HT1080 (cell line): ENCODE measurements around the gene BEND4. TPM values are rescaled to one million over a fixed set of nuclear protein-coding genes. Genes with fewer than 3 reads are reported as not detected.

Source experiments
- DNase-seq: peaks from one replicate; pipeline ENCODE4 v3.0.0-alpha.2; 2015; ENCODE audit warnings: low read depth
- total RNA-seq: library from RNA; depleted of rRNA; stranded (reverse); fragments of >200 nt; shearing (Covaris generic); gene quantifications from 2 replicates; pipeline ENCODE4 v1.2.3, GENCODE V29; 2014; rRNA removed

Gene BEND4
- total RNA-seq, 1 experiment from 2014 or later: 1.2 TPM

DNA sequence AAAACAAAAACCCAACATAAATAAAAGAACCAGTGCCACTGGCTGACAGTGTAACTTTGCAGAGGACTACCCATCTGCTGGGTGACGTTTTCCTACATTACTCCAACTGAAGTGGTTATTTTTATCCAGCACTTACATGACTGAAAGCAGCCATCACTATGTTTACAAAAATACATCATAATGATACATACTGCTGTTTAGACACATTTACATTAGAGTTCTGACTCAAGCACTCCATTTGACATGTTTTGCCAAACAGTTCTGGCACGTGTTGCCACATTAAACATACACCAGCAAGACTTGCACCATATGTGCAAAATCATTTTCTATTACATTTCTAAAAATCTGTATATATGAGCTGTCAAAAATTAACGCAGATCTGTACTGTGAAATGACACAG is 39.6 kb downstream of the BEND4 start:
- no peak for DNase-seq

DNA sequence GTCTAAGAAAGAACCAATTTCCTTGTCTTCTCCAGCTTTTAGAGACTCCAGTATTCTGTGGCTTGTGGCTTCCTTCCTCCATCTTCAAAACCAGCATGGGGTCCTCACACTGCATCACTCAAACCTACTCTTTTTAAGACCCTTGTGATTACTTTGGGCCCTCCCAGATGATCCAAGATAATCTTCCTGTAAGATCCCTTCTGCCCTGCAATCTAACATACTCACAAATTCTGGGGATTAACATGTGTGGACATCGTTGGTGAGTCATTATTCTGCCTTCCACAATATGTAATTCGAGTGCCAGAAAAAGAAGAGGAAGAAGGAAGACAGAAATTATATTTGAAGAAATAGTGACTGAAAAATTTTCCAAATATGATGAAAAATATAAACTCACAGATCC is 47.9 kb downstream of the BEND4 start:
- peak; percentile 66 for DNase-seq

DNA sequence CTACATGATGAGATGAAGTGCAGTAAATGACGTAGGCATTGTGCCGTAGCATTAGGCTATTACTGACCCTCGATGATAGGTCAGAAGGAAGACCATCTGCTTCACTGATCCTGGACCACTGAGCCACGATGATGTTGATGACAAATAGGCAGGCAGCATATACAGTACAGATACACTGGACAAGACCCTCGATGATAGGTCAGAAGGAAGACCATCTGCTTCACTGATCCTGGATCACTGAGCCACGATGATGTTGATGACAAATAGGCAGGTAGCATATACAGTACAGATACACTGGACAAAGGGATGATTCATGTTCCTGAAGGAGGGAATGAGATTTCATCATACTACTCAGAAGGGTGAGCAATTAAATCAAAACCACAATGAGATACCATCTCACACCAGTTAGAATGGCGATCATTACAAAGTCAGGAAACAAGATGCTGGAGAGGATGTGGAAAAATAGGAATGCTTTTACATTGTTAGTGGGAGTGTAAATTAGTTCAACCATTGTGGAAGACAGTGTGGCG is 50.9 kb downstream of the BEND4 start:
- peak; percentile 93 for DNase-seq

DNA sequence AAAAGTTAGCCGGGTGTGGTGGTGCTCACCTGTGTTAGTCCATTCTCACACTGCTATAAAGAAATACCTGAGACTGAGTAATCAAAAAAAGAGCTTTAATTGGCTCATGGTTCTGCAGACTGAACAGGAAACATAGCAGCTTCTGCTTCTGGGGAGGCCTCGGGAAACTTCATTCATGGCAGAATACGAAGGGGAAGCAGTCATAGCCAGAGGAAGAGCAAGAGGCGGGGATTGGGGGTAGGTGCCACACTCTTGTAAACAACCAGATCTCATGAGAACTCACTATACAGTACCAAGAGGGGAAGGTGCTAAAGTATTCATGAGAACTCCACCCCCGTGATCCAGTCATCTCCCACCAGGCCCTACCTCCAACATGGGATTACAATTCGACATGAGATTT is 64.1 kb downstream of the BEND4 start:
- no peak for DNase-seq

DNA sequence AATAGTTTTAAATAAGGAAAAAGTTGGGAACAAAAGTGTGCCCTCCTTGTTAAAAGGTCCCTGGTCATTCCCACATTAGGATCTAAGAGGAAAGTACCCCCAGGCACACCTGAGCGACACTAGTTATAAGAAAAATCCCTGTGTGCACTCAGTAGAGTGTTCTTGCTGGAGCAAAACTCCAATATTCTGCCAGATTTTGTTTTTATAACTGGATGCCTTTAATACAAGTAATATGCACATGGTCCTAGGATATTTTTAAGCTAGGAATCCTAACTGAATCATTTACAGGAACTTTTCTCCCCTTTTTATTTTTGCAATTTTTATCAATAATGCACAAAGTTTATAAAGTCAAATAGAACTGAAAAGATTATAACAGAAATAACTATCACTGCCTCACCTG is 68.6 kb downstream of the BEND4 start:
- DNase-seq: peak; percentile 16

DNA sequence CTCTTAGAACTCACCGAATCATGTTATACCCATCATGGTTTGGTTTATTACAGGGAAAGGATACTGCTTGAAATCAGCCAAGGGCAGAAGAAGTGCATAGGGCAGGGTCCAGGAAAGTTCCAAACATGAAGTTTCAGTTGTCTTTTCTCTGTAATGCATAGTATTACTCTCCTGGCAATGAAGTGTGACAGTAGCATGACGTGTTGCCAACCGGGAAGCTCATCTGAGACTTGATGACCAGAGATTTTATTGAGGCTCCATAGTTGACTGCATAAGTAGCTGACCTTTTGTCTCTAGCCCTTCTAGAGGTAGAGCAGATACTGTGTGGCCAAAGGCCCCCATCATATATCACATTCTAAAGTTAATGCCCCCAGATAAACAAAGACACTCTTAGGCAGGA is 72.1 kb downstream of the BEND4 start:
- no peak for DNase-seq

DNA sequence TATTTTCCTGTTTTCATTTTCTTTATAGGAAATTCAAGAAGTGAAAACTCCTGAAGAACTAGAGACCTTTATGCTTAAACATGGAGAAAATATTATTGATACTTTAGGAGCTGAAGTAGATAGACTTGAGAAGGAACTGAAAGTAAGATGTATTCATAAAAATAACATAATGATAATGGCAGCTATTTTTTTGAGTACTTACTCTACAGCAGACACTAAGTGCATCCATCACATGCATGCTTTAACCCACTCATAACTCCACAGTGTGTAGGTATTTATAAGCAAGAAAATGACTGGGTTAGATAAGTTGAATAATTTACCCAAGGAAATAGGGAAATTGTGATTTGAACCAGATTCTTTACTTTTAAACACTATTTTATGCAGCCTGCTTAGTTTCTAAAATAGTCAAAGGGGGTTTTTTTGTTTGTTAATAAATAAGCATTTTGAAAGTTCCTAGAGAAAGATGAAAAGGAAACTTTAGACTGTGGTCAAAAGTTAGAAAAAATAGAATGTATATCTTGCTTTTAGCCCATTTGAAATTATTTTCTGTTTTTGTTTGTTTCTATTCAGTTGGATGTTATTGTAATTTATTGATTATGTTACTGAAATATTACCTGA is 74.2 kb downstream of the BEND4 start:
- no peak for DNase-seq

DNA sequence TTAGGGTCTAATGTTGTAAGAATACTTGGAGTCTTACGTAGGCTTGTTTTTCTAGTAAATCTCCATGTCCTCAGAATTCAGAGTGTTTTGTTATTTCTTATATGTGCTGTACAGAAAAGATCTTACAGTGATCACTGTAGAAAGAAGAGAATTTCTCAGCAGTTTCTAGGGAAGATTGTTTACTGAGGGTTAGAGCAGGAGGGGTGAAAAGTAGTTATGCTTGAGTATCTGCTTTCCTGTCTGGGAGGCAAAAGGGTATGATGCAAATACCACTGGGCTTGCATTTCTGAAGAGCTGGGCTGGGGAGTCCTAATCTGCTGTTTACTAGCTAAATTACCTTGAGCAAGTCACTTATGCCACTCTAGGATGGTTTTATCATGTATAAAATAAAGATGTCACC is 78.2 kb downstream of the BEND4 start:
- DNase-seq: no peak

DNA sequence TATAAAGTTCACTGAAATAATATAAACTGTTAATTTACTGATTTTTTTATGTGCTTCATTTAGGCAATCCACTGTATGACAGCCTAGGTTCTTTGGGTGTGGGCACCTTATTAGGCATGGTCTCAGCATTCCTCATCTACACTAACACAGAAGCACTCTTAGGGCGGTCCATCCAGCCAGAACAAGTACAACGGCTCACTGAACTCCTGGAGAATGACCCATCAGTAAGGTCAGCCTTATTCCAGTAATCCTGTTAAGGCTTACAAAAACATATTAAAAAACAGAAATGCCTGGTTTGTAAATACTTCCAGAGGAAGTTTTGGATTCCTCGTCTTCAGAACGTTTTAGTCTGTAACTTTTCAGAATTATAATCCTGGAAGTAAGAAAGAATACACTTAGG is 82.0 kb downstream of the BEND4 start:
- no peak for DNase-seq

DNA sequence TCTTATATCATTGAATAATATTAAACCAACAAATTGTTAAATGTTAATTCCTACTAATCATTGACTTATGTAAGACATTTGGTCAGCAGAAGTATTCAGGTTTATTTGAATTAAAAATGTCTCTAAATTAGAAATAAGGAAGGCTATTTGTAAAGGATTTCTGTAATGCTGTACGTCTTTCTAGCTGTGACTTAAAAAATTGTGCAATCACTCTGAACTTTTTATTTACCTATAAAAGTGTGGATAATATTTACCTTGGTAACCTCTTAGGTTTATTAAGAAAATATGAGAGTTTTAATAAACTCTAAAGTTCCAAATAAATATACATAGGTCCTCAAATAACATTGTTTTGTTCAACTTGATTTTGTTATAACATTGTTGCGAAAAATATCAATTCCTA is 85.2 kb downstream of the BEND4 start:
- no peak for DNase-seq

DNA sequence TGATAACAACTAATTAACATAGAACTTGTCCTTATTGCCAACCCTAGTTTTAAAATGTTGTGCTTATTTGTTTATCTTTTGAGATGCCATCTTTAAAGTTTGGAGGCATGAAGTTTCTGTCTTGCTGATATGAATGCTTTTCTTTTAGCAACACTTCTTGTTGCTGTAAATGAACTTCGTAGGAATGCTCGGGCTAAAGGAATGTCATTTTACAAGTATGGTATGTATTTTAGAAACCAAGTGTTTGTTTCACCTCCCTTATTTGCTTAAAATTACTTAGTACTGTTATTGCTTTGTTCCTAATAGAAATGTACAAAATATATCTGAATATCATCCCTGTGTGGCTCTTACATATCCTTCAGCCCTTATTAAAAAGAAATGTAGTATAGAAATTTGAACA is 86.1 kb downstream of the BEND4 start:
- no peak for DNase-seq

Other genes with a start within 250 kb of the BEND4 start
- gene TMEM33, start 217.2 kb downstream of the BEND4 start, total RNA-seq: 113 and 161 TPM in 2 replicates
- gene DCAF4L1, start 170.9 kb downstream of the BEND4 start, total RNA-seq: 0.19 and 0.33 TPM in 2 replicates
- gene SLC30A9, start 162.1 kb downstream of the BEND4 start, total RNA-seq: 62.4 and 84.8 TPM in 2 replicates
- gene SHISA3, start 244.8 kb upstream of the BEND4 start, total RNA-seq: not detected in 2 replicates